ENCODE measurements around the gene CCSER1. TPM values are rescaled to one million over a fixed set of nuclear protein-coding genes. Genes with fewer than 3 reads are reported as not detected.

Gene CCSER1
- total RNA-seq, 1 donor from 2014 or later, result 8.4 TPM

GRCh38 chr4:90421161-90421560 lies 294.0 kb downstream of the CCSER1 start:
- Histone ChIP-seq H3K4me1 (no peaks in the 10 kb centered on the region), H3K27ac (no peak overlapping the region), H3K4me3 (no peak overlapping the region), H3K9me3 (no peaks in the 10 kb centered on the region), H3K36me3 (no peaks in the 10 kb centered on the region), H3K27me3 (ENCODE audit: low read depth) (no peaks in the 10 kb centered on the region)
- DNase-seq (no peak), ATAC-seq (no peak)
- no peak for TF ChIP-seq CTCF (IDR thresholded peaks at IDR 0.05)
- intact Hi-C loops (cut with DNase I), result no loop called here

- Histone ChIP-seq H3K36me3 (no peaks in the 10 kb centered on the region), H3K27ac (no peak overlapping the region), H3K4me1 (no peaks in the 10 kb centered on the region), H3K27me3 (ENCODE audit: low read depth) (no peaks in the 10 kb centered on the region), H3K4me3 (no peak overlapping the region), H3K9me3 (no peaks in the 10 kb centered on the region)
- intact Hi-C loops (cut with DNase I), result no loop called here
- ATAC-seq (no peak), DNase-seq (no peak)
- no peak for TF ChIP-seq CTCF (IDR thresholded peaks at IDR 0.05)
These were observed 298.7 kb downstream of the CCSER1 start for GRCh38 chr4:90425893-90426292.

GRCh38 chr4:90438522-90438921 lies 311.3 kb downstream of the CCSER1 start:
- Histone ChIP-seq H3K4me3 (no peak overlapping the region), H3K9me3 (no peaks in the 10 kb centered on the region), H3K27ac (no peak overlapping the region), H3K27me3 (ENCODE audit: low read depth) (no peaks in the 10 kb centered on the region), H3K36me3 (no peaks in the 10 kb centered on the region), H3K4me1 (no peaks in the 10 kb centered on the region)
- intact Hi-C loops (cut with DNase I), result no loop called here
- no peak for TF ChIP-seq CTCF (IDR thresholded peaks at IDR 0.05)
- DNase-seq (no peak), ATAC-seq (no peak)

GRCh38 chr4:90441770-90442169 lies 314.6 kb downstream of the CCSER1 start:
- Histone ChIP-seq H3K27me3 (ENCODE audit: low read depth) (no peaks in the 10 kb centered on the region), H3K36me3 (no peaks in the 10 kb centered on the region), H3K27ac (no peak overlapping the region), H3K9me3 (no peaks in the 10 kb centered on the region), H3K4me1 (no peaks in the 10 kb centered on the region), H3K4me3 (no peak overlapping the region)
- ATAC-seq, result no peak
- DNase-seq, result no peak
- TF ChIP-seq CTCF (IDR thresholded peaks at IDR 0.05), result no peak
- intact Hi-C loops (cut with DNase I), result no loop called here

GRCh38 chr4:90442619-90443018 lies 315.4 kb downstream of the CCSER1 start:
- H3K36me3 ChIP-seq, result no peaks in the 10 kb centered on the region
- no peak overlapping the region for H3K4me3 ChIP-seq
- intact Hi-C loops (cut with DNase I), result no loop called here
- TF ChIP-seq CTCF (IDR thresholded peaks at IDR 0.05), result no peak
- ATAC-seq, result no peak
- no peaks in the 10 kb centered on the region for H3K27me3 ChIP-seq (ENCODE audit: low read depth)
- no peak overlapping the region for H3K27ac ChIP-seq
- no peak for DNase-seq
- no peaks in the 10 kb centered on the region for H3K9me3 ChIP-seq
- no peaks in the 10 kb centered on the region for H3K4me1 ChIP-seq

GRCh38 chr4:90443231-90443630 lies 316.0 kb downstream of the CCSER1 start:
- Histone ChIP-seq H3K4me3 (no peak overlapping the region), H3K4me1 (no peaks in the 10 kb centered on the region), H3K9me3 (no peaks in the 10 kb centered on the region), H3K27ac (no peak overlapping the region), H3K27me3 (ENCODE audit: low read depth) (no peaks in the 10 kb centered on the region), H3K36me3 (no peaks in the 10 kb centered on the region)
- ATAC-seq, result no peak
- intact Hi-C loops (cut with DNase I), result no loop called here
- TF ChIP-seq CTCF (IDR thresholded peaks at IDR 0.05), result no peak
- no peak for DNase-seq
